ENCODE results near the gene PTRH1.

The PTRH1 gene

GRCh38 chr9:127741831-127742434 lies 26.5 kb upstream of the PTRH1 start:
- no peak for DNase-seq (ENCODE audit: low read depth in 2 of 2)

- DNase-seq (ENCODE audit: low read depth in 2 of 2), result no peak
Measured at GRCh38 chr9:127739614-127740330, 24.3 kb upstream of the PTRH1 start.

- no peak for DNase-seq (ENCODE audit: low read depth in 2 of 2)
Measured at GRCh38 chr9:127738666-127739065, 23.2 kb upstream of the PTRH1 start.

GRCh38 chr9:127735530-127736185 lies 20.2 kb upstream of the PTRH1 start:
- no peak for DNase-seq (ENCODE audit: low read depth in 2 of 2)

- peak; percentile 97 to 98 for DNase-seq (ENCODE audit: low read depth in 2 of 2)
Measured at GRCh38 chr9:127734747-127735529, 19.5 kb upstream of the PTRH1 start, which contains the start of gene TOR2A. Gene TOR2A (minus strand): TSS chr9:127735294. CDS start chr9:127735270, 24 bp downstream.

GRCh38 chr9:127734247-127734746 lies 18.8 kb upstream of the PTRH1 start:
- DNase-seq (ENCODE audit: low read depth in 2 of 2), result no peak

GRCh38 chr9:127733614-127734013 lies 18.2 kb upstream of the PTRH1 start:
- no peak for DNase-seq (ENCODE audit: low read depth in 2 of 2)

GRCh38 chr9:127732444-127732843 lies 17.0 kb upstream of the PTRH1 start:
- no peak for DNase-seq (ENCODE audit: low read depth in 2 of 2)

GRCh38 chr9:127731938-127732337 lies 16.5 kb upstream of the PTRH1 start:
- DNase-seq (ENCODE audit: low read depth in 2 of 2), result no peak

- no peak for DNase-seq (ENCODE audit: low read depth in 2 of 2)
Measured at GRCh38 chr9:127730799-127731410, 15.4 kb upstream of the PTRH1 start.

GRCh38 chr9:127730262-127730661 lies 14.8 kb upstream of the PTRH1 start:
- DNase-seq (ENCODE audit: low read depth in 2 of 2), result no peak

GRCh38 chr9:127729522-127730256 lies 14.2 kb upstream of the PTRH1 start:
- DNase-seq (ENCODE audit: low read depth in 2 of 2), result no peak

GRCh38 chr9:127728808-127729207 lies 13.3 kb upstream of the PTRH1 start:
- DNase-seq (ENCODE audit: low read depth in 2 of 2), result no peak

GRCh38 chr9:127726871-127727270 lies 11.4 kb upstream of the PTRH1 start:
- no peak for DNase-seq (ENCODE audit: low read depth in 2 of 2)

- DNase-seq (ENCODE audit: low read depth in 2 of 2), result no peak
Measured at GRCh38 chr9:127724012-127724411, 8.5 kb upstream of the PTRH1 start.

GRCh38 chr9:127723444-127723843 lies 8.0 kb upstream of the PTRH1 start:
- no peak for DNase-seq (ENCODE audit: low read depth in 2 of 2)

- DNase-seq (ENCODE audit: low read depth in 2 of 2), result no peak
Measured at GRCh38 chr9:127723013-127723412, 7.5 kb upstream of the PTRH1 start.

- DNase-seq (ENCODE audit: low read depth in 2 of 2), result no peak
Measured at GRCh38 chr9:127722055-127722745, 6.7 kb upstream of the PTRH1 start.

- DNase-seq (ENCODE audit: low read depth in 2 of 2), result no peak
Measured at GRCh38 chr9:127721391-127721821, 5.9 kb upstream of the PTRH1 start.

GRCh38 chr9:127720865-127721227 lies 5.4 kb upstream of the PTRH1 start:
- no peak for DNase-seq (ENCODE audit: low read depth in 2 of 2)
